Smooth muscle cell (in vitro differentiated cells): ENCODE results near the gene DAZAP1. TPM values are rescaled to one million over a fixed set of nuclear protein-coding genes. Genes with fewer than 3 reads are reported as not detected.

ENCODE experiments used
- DNase-seq: peaks from one replicate; lab custom pipeline; 2025; ENCODE audit not compliant: unreplicated experiment; lab: John Stamatoyannopoulos, UW
- H2AFZ ChIP-seq: fragments of 200-600 bp; sonication (generic); 2 replicates; pipeline ENCODE4 v1.6.0; 2016; ENCODE audit warnings: antibody characterized with exemption, low read depth, mild to moderate bottlenecking
- H3F3A ChIP-seq: fragments of 200-600 bp; sonication (generic); 2 replicates; pipeline ENCODE4 v1.6.0; 2017; ENCODE audit warnings: antibody characterized with exemption, low read depth
- H3K27ac ChIP-seq: fragments of 200-600 bp; sonication (generic); 2 replicates; pipeline ENCODE4 v1.5.1; 2016; ENCODE audit warnings: low read depth, mild to moderate bottlenecking
- H3K27me3 ChIP-seq: fragments of 200-600 bp; sonication (generic); 2 replicates; pipeline ENCODE4 v1.6.1; 2016; ENCODE audit warnings: low read depth, mild to moderate bottlenecking
- H3K36me3 ChIP-seq: fragments of 200-600 bp; sonication (generic); 2 replicates; pipeline ENCODE4 v1.5.1; 2016; ENCODE audit warnings: low read depth
- H3K4me1 ChIP-seq: fragments of 200-600 bp; sonication (generic); 2 replicates; pipeline ENCODE4 v1.5.1; 2016; ENCODE audit warnings: low read depth
- H3K4me2 ChIP-seq: fragments of 200-600 bp; sonication (generic); 2 replicates; pipeline ENCODE4 v1.6.0; 2016; ENCODE audit warnings: mild to moderate bottlenecking
- H3K4me3 ChIP-seq: fragments of 200-600 bp; sonication (generic); 2 replicates; pipeline ENCODE4 v1.5.1; 2016; ENCODE audit warnings: mild to moderate bottlenecking
- H3K79me2 ChIP-seq: fragments of 200-600 bp; sonication (generic); 2 replicates; pipeline ENCODE4 v1.6.0; 2016; ENCODE audit warnings: low read depth, mild to moderate bottlenecking
- H3K9ac ChIP-seq: fragments of 200-600 bp; sonication (generic); 2 replicates; pipeline ENCODE4 v1.6.0; 2016; ENCODE audit warnings: low read depth
- H3K9me3 ChIP-seq: fragments of 200-600 bp; sonication (generic); replicated peaks from 2 replicates; pipeline ENCODE4 v1.5.1; 2016; ENCODE audit warnings: low read depth
- H4K20me1 ChIP-seq: fragments of 200-600 bp; sonication (generic); 2 replicates; pipeline ENCODE4 v1.6.0; 2016; ENCODE audit warnings: low read depth
- CTCF ChIP-seq: fragments of 200-600 bp; sonication (generic); IDR thresholded peaks from 2 replicates; pipeline ENCODE4 v1.5.1; 2017; ENCODE audit warnings: borderline replicate concordance, mild to moderate bottlenecking, antibody characterized with exemption; ENCODE audit not compliant: insufficient read depth, poor library complexity, severe bottlenecking
- WGBS: methylation state at CpG from one replicate; pipeline ENCODE4 v1.1.7; 2016; ENCODE audit warnings: low lambda C conversion rate; 5-methylcytosine and 5-hydroxymethylcytosine counted together
- polyA plus RNA-seq: library from polyadenylated mRNA; unstranded; fragments of >200 nt; fragmentation: Nextera tagmentation; extraction: Ambion mirVana; gene quantifications from 2 replicates; pipeline ENCODE4 v1.2.1, GENCODE V29; 2016
- total RNA-seq: library from RNA; depleted of rRNA; stranded (reverse); fragments of >200 nt; gene quantifications from 2 replicates; pipeline ENCODE4 v1.2.3, GENCODE V29; 2014

Gene DAZAP1
- total and polyA plus RNA-seq, 2 experiments from 2014 or later = 35.5 to 41.7 TPM

GRCh38 chr19:1385816-1386215 is 21.6 kb upstream of the DAZAP1 start:
- Histone ChIP-seq H3F3A (peaks cover 8% of the 10 kb centered on the region), H2AFZ (no peak overlapping the region), H4K20me1 (peaks cover 5% of the 10 kb centered on the region), H3K9ac (no peak overlapping the region), H3K9me3 (no peaks in the 10 kb centered on the region), H3K36me3 (no peaks in the 10 kb centered on the region), H3K4me2 (no peak overlapping the region), H3K4me3 (no peak overlapping the region), H3K27ac (no peak overlapping the region), H3K79me2 (peaks cover 25% of the 10 kb centered on the region), H3K27me3 (no peaks in the 10 kb centered on the region), H3K4me1 (peaks cover 15% of the 10 kb centered on the region)
- no peak for TF ChIP-seq CTCF
- no peak for DNase-seq
- 97% methylated on average over 3 of the region's 3 CpGs for WGBS

- Histone ChIP-seq H3K9me3 (no peaks in the 10 kb centered on the region), H4K20me1 (peaks cover 5% of the 10 kb centered on the region), H3K79me2 (peaks cover 25% of the 10 kb centered on the region), H3K4me1 (peaks cover 7% of the 10 kb centered on the region), H3K27ac (no peak overlapping the region), H3F3A (peaks cover 6% of the 10 kb centered on the region), H3K36me3 (no peaks in the 10 kb centered on the region), H3K4me3 (no peak overlapping the region), H2AFZ (no peak overlapping the region), H3K27me3 (no peaks in the 10 kb centered on the region), H3K9ac (no peak overlapping the region), H3K4me2 (no peak overlapping the region)
- WGBS = 95% methylated on average over 39 of the region's 39 CpGs
- no peak for DNase-seq
- TF ChIP-seq CTCF = no peak
Measured at GRCh38 chr19:1386945-1387683, 20.3 kb upstream of the DAZAP1 start.

- H2AFZ ChIP-seq = no peak overlapping the region
- no peaks in the 10 kb centered on the region for H3K36me3 ChIP-seq
- H3K79me2 ChIP-seq = peaks cover 25% of the 10 kb centered on the region
- no peak for TF ChIP-seq CTCF
- peaks cover 1% of the 10 kb centered on the region for H4K20me1 ChIP-seq
- WGBS = 93% methylated on average over 43 of the region's 45 CpGs
- H3F3A ChIP-seq = peaks cover 4% of the 10 kb centered on the region
- H3K4me3 ChIP-seq = no peak overlapping the region
- no peak overlapping the region for H3K4me2 ChIP-seq
- H3K4me1 ChIP-seq = peaks cover 7% of the 10 kb centered on the region
- no peaks in the 10 kb centered on the region for H3K9me3 ChIP-seq
- no peak overlapping the region for H3K27ac ChIP-seq
- no peak overlapping the region for H3K9ac ChIP-seq
- no peak for DNase-seq
- H3K27me3 ChIP-seq = no peaks in the 10 kb centered on the region
Measured at GRCh38 chr19:1387684-1388636, 19.4 kb upstream of the DAZAP1 start.
